GM13977 (cell line): Measurements from ENCODE around the gene BCAR1.
"Not testable (repeated sequence)": the region's sequence is repeated elsewhere in the genome, so short reads cannot be mapped to it uniquely, and the experiment has no call there.

ENCODE experiments used
- DNase-seq: peaks from one replicate; pipeline ENCODE4 v3.0.0; 2012; ENCODE audit warnings: low spot score
- CTCF ChIP-seq: IDR thresholded peaks from 2 replicates; pipeline ENCODE4 v1.5.1; 2012; ENCODE audit warnings: mild to moderate bottlenecking, control low read depth; ENCODE audit not compliant: insufficient read depth; ENCODE audit errors: extremely low read depth, missing control alignments
- in situ Hi-C: fragments of 300-500 bp; cut with MboI; formaldehyde crosslinking; loops from one replicate; pipeline ENCODE4 v1.12.0; 2022; ENCODE audit warnings: low sequenced_read_pairs, low pct_unique_long_range_greater_than_20kb, mixed read lengths, inconsistent platforms; ENCODE audit not compliant: unreplicated experiment

Gene BCAR1

GRCh38 chr16:75243667-75244224 is 7.7 kb downstream of the BCAR1 start:
- no peak for DNase-seq
- in situ Hi-C loops: no loop called here
- TF ChIP-seq CTCF: no peak

- in situ Hi-C loops, DNase-seq: not testable (repeated sequence)
Observed at GRCh38 chr16:75242436-75243078, 8.9 kb downstream of the BCAR1 start.

GRCh38 chr16:75241955-75242354 is 9.5 kb downstream of the BCAR1 start:
- no peak for DNase-seq
- in situ Hi-C loops: no loop called here
- no peak for TF ChIP-seq CTCF

- in situ Hi-C loops: no loop called here
- DNase-seq: no peak
- no peak for TF ChIP-seq CTCF
Observed at GRCh38 chr16:75241412-75241811, 10.0 kb downstream of the BCAR1 start.

- in situ Hi-C loops, DNase-seq: not testable (repeated sequence)
Observed at GRCh38 chr16:75240633-75241032, 10.8 kb downstream of the BCAR1 start.

- no peak for DNase-seq
- in situ Hi-C loops: no loop called here
- no peak for TF ChIP-seq CTCF
Observed at GRCh38 chr16:75239542-75240122, 11.8 kb downstream of the BCAR1 start.

GRCh38 chr16:75238853-75239541 is 12.4 kb downstream of the BCAR1 start:
- in situ Hi-C loops: no loop called here
- no peak for TF ChIP-seq CTCF
- no peak for DNase-seq
